HCT116 (cell line): ENCODE results near the gene CLIC5.

ENCODE experiments used
- CBX3 ChIP-seq: IDR thresholded peaks from 2 replicates; pipeline ENCODE4 v1.6.1; 2012; ENCODE audit warnings: low read depth
- CEBPB ChIP-seq: IDR thresholded peaks from 2 replicates; pipeline ENCODE4 v1.6.1; 2012; ENCODE audit warnings: low read depth
- EGR1 ChIP-seq: IDR thresholded peaks from 2 replicates; pipeline ENCODE4 v1.6.1; 2012; ENCODE audit warnings: low read depth
- ELF1 ChIP-seq: IDR thresholded peaks from 2 replicates; pipeline ENCODE4 v1.6.1; 2012; ENCODE audit warnings: low read depth, borderline replicate concordance
- EZH2 ChIP-seq: fragments of 200-600 bp; sonication (generic); IDR thresholded peaks from 2 replicates; pipeline ENCODE4 v1.6.1; 2017; ENCODE audit warnings: antibody characterized with exemption, mixed run types
- JUND ChIP-seq: IDR thresholded peaks from 2 replicates; pipeline ENCODE4 v1.6.1; 2012
- POLR2A ChIP-seq: IDR thresholded peaks from 2 replicates; pipeline ENCODE4 v1.7.0; 2011; ENCODE audit warnings: borderline replicate concordance; ENCODE audit not compliant: insufficient read depth, insufficient read length; ENCODE audit errors: extremely low read depth
- POLR2AphosphoS5 ChIP-seq: IDR thresholded peaks from 2 replicates; pipeline ENCODE4 v1.6.1; 2011; ENCODE audit warnings: mild to moderate bottlenecking, low read depth, low read length, moderate library complexity
- RAD21 ChIP-seq: IDR thresholded peaks from 2 replicates; pipeline ENCODE4 v1.6.1; 2012; ENCODE audit warnings: low read depth, mild to moderate bottlenecking
- TCF7L2 ChIP-seq: IDR thresholded peaks from 2 replicates; pipeline ENCODE4 v1.7.0; 2011; ENCODE audit warnings: borderline replicate concordance, inconsistent platforms; ENCODE audit not compliant: insufficient read depth, insufficient read length; ENCODE audit errors: extremely low read depth
- ZNF274 ChIP-seq: fragments of 200-500 bp; sonication (Bioruptor generic); IDR thresholded peaks from 2 replicates; pipeline ENCODE4 v1.6.1; 2014; ENCODE audit warnings: mild to moderate bottlenecking, low read depth, low read length, inconsistent platforms
- TF ChIP-seq, protein P1 (sequence below), 3 experiments: fragments of 200-600 bp in 1 of 3; sonication (generic) in 1 of 3; IDR thresholded peaks in 2 of 3; conservative IDR thresholded peaks in 1 of 3; 2 replicates each; pipeline ENCODE4 v1.5.1; 2012 to 2017; ENCODE audit warnings: low read depth in 2 of 3, low read length in 2 of 3, antibody characterized with exemption in 1 of 3, borderline replicate concordance in 1 of 3, control low read depth in 1 of 3, mild to moderate bottlenecking in 1 of 3, mixed read lengths in 1 of 3, mixed run types in 1 of 3, moderate library complexity in 1 of 3; ENCODE audit not compliant: insufficient read depth in 1 of 3
- TF ChIP-seq, protein P2 (sequence below): IDR thresholded peaks from 2 replicates; pipeline ENCODE4 v1.6.1; 2012
- TF ChIP-seq, protein P3 (sequence below): IDR thresholded peaks from 2 replicates; pipeline ENCODE4 v1.6.1; 2012; ENCODE audit warnings: low read depth

DNA sequence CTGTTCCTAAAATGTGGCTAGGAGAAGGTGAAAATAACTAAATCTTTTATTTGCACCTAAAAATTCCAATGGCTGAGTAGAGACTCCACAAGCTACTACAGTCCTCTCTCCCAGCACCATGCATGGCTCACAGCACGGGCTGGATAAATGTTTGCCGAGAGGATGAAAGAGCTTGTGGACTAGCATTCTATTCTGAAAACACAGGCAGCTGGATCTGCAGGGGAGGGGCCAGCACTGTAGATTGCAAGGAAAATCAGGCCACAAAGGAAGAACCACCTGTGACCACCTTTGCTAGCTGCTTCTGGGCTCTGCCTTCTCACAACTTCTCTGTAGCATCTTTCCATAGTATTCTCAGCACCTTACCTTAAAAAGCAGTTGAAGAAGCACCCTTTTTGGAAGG, 46.6 kb downstream of the CLIC5 start:
- TF ChIP-seq POLR2A (no peak), TCF7L2 (no peak), EZH2 (no peak), RAD21 (no peak), POLR2AphosphoS5 (no peak), EGR1 (no peak), ZNF274 (no peak), CEBPB (no peak), JUND (no peak), CBX3 (no peak), ELF1 (no peak)
- TF ChIP-seq, protein P1, sequence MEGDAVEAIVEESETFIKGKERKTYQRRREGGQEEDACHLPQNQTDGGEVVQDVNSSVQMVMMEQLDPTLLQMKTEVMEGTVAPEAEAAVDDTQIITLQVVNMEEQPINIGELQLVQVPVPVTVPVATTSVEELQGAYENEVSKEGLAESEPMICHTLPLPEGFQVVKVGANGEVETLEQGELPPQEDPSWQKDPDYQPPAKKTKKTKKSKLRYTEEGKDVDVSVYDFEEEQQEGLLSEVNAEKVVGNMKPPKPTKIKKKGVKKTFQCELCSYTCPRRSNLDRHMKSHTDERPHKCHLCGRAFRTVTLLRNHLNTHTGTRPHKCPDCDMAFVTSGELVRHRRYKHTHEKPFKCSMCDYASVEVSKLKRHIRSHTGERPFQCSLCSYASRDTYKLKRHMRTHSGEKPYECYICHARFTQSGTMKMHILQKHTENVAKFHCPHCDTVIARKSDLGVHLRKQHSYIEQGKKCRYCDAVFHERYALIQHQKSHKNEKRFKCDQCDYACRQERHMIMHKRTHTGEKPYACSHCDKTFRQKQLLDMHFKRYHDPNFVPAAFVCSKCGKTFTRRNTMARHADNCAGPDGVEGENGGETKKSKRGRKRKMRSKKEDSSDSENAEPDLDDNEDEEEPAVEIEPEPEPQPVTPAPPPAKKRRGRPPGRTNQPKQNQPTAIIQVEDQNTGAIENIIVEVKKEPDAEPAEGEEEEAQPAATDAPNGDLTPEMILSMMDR (IDR thresholded peaks at IDR 0.05 in 2 of 3, conservative IDR thresholded peaks at IDR 0.05 in 1 of 3; ENCODE audit: borderline replicate concordance in 1 of 3, insufficient read depth in 1 of 3, low read depth in 2 of 3, low read length in 2 of 3), result no peak
- TF ChIP-seq, protein P2, sequence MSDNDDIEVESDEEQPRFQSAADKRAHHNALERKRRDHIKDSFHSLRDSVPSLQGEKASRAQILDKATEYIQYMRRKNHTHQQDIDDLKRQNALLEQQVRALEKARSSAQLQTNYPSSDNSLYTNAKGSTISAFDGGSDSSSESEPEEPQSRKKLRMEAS, result no peak
- TF ChIP-seq, protein P3, sequence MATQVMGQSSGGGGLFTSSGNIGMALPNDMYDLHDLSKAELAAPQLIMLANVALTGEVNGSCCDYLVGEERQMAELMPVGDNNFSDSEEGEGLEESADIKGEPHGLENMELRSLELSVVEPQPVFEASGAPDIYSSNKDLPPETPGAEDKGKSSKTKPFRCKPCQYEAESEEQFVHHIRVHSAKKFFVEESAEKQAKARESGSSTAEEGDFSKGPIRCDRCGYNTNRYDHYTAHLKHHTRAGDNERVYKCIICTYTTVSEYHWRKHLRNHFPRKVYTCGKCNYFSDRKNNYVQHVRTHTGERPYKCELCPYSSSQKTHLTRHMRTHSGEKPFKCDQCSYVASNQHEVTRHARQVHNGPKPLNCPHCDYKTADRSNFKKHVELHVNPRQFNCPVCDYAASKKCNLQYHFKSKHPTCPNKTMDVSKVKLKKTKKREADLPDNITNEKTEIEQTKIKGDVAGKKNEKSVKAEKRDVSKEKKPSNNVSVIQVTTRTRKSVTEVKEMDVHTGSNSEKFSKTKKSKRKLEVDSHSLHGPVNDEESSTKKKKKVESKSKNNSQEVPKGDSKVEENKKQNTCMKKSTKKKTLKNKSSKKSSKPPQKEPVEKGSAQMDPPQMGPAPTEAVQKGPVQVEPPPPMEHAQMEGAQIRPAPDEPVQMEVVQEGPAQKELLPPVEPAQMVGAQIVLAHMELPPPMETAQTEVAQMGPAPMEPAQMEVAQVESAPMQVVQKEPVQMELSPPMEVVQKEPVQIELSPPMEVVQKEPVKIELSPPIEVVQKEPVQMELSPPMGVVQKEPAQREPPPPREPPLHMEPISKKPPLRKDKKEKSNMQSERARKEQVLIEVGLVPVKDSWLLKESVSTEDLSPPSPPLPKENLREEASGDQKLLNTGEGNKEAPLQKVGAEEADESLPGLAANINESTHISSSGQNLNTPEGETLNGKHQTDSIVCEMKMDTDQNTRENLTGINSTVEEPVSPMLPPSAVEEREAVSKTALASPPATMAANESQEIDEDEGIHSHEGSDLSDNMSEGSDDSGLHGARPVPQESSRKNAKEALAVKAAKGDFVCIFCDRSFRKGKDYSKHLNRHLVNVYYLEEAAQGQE, result no peak
